ENCODE results near the gene SINHCAF. TPM values are rescaled to one million over a fixed set of nuclear protein-coding genes. Genes with fewer than 3 reads are reported as not detected.

SINHCAF gene
- total and polyA plus RNA-seq, 9 of the 15 experiments (the other 6 are each of a cell fraction or from before 2014, with no cell fraction given): 73.2 to 185 (median 110) TPM

DNA sequence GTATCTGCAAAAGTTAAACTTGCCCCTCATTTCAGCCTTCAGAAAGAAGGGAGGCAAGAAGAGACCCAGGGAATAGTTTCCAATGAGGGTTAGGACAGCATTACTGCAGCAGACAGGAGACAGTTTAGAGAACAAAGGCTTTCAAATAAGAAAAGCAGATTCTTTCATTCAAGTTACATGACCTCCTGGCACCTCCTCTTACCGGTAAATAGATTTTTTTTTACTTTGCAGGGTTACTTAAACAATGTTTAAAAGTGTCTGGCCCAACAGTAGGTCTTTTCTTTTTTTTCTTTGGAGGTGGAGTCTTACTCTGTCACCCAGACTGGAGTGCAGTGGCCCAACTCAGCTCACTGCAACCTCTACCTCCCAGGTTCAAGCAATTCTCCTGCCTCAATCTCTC lies 47.1 kb downstream of the SINHCAF start (continued):
- TF ChIP-seq, protein P1, sequence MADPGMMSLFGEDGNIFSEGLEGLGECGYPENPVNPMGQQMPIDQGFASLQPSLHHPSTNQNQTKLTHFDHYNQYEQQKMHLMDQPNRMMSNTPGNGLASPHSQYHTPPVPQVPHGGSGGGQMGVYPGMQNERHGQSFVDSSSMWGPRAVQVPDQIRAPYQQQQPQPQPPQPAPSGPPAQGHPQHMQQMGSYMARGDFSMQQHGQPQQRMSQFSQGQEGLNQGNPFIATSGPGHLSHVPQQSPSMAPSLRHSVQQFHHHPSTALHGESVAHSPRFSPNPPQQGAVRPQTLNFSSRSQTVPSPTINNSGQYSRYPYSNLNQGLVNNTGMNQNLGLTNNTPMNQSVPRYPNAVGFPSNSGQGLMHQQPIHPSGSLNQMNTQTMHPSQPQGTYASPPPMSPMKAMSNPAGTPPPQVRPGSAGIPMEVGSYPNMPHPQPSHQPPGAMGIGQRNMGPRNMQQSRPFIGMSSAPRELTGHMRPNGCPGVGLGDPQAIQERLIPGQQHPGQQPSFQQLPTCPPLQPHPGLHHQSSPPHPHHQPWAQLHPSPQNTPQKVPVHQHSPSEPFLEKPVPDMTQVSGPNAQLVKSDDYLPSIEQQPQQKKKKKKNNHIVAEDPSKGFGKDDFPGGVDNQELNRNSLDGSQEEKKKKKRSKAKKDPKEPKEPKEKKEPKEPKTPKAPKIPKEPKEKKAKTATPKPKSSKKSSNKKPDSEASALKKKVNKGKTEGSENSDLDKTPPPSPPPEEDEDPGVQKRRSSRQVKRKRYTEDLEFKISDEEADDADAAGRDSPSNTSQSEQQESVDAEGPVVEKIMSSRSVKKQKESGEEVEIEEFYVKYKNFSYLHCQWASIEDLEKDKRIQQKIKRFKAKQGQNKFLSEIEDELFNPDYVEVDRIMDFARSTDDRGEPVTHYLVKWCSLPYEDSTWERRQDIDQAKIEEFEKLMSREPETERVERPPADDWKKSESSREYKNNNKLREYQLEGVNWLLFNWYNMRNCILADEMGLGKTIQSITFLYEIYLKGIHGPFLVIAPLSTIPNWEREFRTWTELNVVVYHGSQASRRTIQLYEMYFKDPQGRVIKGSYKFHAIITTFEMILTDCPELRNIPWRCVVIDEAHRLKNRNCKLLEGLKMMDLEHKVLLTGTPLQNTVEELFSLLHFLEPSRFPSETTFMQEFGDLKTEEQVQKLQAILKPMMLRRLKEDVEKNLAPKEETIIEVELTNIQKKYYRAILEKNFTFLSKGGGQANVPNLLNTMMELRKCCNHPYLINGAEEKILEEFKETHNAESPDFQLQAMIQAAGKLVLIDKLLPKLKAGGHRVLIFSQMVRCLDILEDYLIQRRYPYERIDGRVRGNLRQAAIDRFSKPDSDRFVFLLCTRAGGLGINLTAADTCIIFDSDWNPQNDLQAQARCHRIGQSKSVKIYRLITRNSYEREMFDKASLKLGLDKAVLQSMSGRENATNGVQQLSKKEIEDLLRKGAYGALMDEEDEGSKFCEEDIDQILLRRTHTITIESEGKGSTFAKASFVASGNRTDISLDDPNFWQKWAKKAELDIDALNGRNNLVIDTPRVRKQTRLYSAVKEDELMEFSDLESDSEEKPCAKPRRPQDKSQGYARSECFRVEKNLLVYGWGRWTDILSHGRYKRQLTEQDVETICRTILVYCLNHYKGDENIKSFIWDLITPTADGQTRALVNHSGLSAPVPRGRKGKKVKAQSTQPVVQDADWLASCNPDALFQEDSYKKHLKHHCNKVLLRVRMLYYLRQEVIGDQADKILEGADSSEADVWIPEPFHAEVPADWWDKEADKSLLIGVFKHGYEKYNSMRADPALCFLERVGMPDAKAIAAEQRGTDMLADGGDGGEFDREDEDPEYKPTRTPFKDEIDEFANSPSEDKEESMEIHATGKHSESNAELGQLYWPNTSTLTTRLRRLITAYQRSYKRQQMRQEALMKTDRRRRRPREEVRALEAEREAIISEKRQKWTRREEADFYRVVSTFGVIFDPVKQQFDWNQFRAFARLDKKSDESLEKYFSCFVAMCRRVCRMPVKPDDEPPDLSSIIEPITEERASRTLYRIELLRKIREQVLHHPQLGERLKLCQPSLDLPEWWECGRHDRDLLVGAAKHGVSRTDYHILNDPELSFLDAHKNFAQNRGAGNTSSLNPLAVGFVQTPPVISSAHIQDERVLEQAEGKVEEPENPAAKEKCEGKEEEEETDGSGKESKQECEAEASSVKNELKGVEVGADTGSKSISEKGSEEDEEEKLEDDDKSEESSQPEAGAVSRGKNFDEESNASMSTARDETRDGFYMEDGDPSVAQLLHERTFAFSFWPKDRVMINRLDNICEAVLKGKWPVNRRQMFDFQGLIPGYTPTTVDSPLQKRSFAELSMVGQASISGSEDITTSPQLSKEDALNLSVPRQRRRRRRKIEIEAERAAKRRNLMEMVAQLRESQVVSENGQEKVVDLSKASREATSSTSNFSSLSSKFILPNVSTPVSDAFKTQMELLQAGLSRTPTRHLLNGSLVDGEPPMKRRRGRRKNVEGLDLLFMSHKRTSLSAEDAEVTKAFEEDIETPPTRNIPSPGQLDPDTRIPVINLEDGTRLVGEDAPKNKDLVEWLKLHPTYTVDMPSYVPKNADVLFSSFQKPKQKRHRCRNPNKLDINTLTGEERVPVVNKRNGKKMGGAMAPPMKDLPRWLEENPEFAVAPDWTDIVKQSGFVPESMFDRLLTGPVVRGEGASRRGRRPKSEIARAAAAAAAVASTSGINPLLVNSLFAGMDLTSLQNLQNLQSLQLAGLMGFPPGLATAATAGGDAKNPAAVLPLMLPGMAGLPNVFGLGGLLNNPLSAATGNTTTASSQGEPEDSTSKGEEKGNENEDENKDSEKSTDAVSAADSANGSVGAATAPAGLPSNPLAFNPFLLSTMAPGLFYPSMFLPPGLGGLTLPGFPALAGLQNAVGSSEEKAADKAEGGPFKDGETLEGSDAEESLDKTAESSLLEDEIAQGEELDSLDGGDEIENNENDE (IDR thresholded peaks at IDR 0.05; ENCODE audit: low read depth, low read length): no peak
- TF ChIP-seq, protein P2, sequence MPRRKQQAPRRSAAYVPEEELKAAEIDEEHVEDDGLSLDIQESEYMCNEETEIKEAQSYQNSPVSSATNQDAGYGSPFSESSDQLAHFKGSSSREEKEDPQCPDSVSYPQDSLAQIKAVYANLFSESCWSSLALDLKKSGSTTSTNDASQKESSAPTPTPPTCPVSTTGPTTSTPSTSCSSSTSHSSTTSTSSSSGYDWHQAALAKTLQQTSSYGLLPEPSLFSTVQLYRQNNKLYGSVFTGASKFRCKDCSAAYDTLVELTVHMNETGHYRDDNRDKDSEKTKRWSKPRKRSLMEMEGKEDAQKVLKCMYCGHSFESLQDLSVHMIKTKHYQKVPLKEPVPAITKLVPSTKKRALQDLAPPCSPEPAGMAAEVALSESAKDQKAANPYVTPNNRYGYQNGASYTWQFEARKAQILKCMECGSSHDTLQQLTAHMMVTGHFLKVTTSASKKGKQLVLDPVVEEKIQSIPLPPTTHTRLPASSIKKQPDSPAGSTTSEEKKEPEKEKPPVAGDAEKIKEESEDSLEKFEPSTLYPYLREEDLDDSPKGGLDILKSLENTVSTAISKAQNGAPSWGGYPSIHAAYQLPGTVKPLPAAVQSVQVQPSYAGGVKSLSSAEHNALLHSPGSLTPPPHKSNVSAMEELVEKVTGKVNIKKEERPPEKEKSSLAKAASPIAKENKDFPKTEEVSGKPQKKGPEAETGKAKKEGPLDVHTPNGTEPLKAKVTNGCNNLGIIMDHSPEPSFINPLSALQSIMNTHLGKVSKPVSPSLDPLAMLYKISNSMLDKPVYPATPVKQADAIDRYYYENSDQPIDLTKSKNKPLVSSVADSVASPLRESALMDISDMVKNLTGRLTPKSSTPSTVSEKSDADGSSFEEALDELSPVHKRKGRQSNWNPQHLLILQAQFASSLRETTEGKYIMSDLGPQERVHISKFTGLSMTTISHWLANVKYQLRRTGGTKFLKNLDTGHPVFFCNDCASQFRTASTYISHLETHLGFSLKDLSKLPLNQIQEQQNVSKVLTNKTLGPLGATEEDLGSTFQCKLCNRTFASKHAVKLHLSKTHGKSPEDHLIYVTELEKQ (CRISPR knock-in tag; IDR thresholded peaks at IDR 0.05): no peak
- no peak for TF ChIP-seq ZNF133 (CRISPR knock-in tag; IDR thresholded peaks at IDR 0.05)
- TF ChIP-seq SMARCE1 (IDR thresholded peaks at IDR 0.05): no peak
- TF ChIP-seq DIDO1 (tag; IDR thresholded peaks at IDR 0.05; ENCODE audit: low read depth): no peak

Data from K562 (cell line).